Neural progenitor cell (in vitro differentiated cells): ENCODE data around the gene FAM43A. TPM values are rescaled to one million over a fixed set of nuclear protein-coding genes. Genes with fewer than 3 reads are reported as not detected.

Experiments
- DNase-seq: peaks from one replicate; pipeline ENCODE4 v3.0.0-alpha.2; 2016; ENCODE audit warnings: low spot score
- H2AFZ ChIP-seq: fragments of 200-600 bp; sonication (generic); replicated peaks from 2 replicates; pipeline ENCODE4 v1.6.1; 2016; ENCODE audit warnings: antibody characterized with exemption
- H3F3A ChIP-seq: fragments of 200-600 bp; sonication (generic); 2 replicates; pipeline ENCODE4 v1.6.1; 2016; ENCODE audit warnings: antibody characterized with exemption, low read depth
- H3K27ac ChIP-seq: fragments of 200-600 bp; sonication (generic); 2 replicates; pipeline ENCODE4 v1.5.1; 2016; ENCODE audit warnings: mild to moderate bottlenecking
- H3K27me3 ChIP-seq: fragments of 200-600 bp; sonication (generic); 2 replicates; pipeline ENCODE4 v1.6.1; 2016; ENCODE audit warnings: mild to moderate bottlenecking, moderate library complexity
- H3K36me3 ChIP-seq: fragments of 200-600 bp; sonication (generic); 2 replicates; pipeline ENCODE4 v1.5.1; 2016
- H3K4me1 ChIP-seq: fragments of 200-600 bp; sonication (generic); 2 replicates; pipeline ENCODE4 v1.6.1; 2016; ENCODE audit warnings: mixed run types
- H3K4me2 ChIP-seq: fragments of 200-600 bp; sonication (generic); 2 replicates; pipeline ENCODE4 v1.6.1; 2016
- H3K4me3 ChIP-seq: fragments of 200-600 bp; sonication (generic); 2 replicates; pipeline ENCODE4 v1.5.1; 2016
- H3K79me2 ChIP-seq: fragments of 200-600 bp; sonication (generic); 2 replicates; pipeline ENCODE4 v1.6.1; 2016; ENCODE audit warnings: low read depth
- H3K9ac ChIP-seq: fragments of 200-600 bp; sonication (generic); 2 replicates; pipeline ENCODE4 v1.6.1; 2016
- H3K9me3 ChIP-seq: fragments of 200-600 bp; sonication (generic); 2 replicates; pipeline ENCODE4 v1.5.1; 2016; ENCODE audit warnings: low read depth
- H4K20me1 ChIP-seq: fragments of 200-600 bp; sonication (generic); 2 replicates; pipeline ENCODE4 v1.6.1; 2016; ENCODE audit warnings: low read depth
- H3K27ac Mint-ChIP-seq: 3 replicates; pipeline ENCODE4 v1.8.0; 2021; ENCODE audit warnings: mixed read lengths
- H3K27me3 Mint-ChIP-seq: 2 replicates; pipeline ENCODE4 v1.8.0; 2022; ENCODE audit warnings: low read depth, mild to moderate bottlenecking, inconsistent platforms, moderate library complexity, mixed read lengths; ENCODE audit not compliant: insufficient read depth
- H3K36me3 Mint-ChIP-seq: 3 replicates; pipeline ENCODE4 v1.8.0; 2021; ENCODE audit warnings: mixed read lengths
- H3K4me1 Mint-ChIP-seq: 3 replicates; pipeline ENCODE4 v1.8.0; 2021; ENCODE audit warnings: mixed read lengths
- H3K4me3 Mint-ChIP-seq: 3 replicates; pipeline ENCODE4 v1.8.0; 2021; ENCODE audit warnings: mild to moderate bottlenecking, moderate library complexity, mixed read lengths
- H3K9me3 Mint-ChIP-seq: 3 replicates; pipeline ENCODE4 v1.8.0; 2020; ENCODE audit warnings: mixed read lengths
- CTCF ChIP-seq: fragments of 200-600 bp; sonication (generic); IDR thresholded peaks from 2 replicates; pipeline ENCODE4 v1.5.1; 2017; ENCODE audit warnings: antibody characterized with exemption, mild to moderate bottlenecking
- EZH2 ChIP-seq: fragments of 200-600 bp; sonication (generic); IDR thresholded peaks from 2 replicates; pipeline ENCODE4 v1.6.1; 2017; ENCODE audit warnings: antibody characterized with exemption, mild to moderate bottlenecking, moderate library complexity
- EZH2phosphoT487 ChIP-seq: fragments of 200-600 bp; sonication (generic); IDR thresholded peaks from 2 replicates; pipeline ENCODE4 v1.6.1; 2017; ENCODE audit warnings: antibody characterized with exemption
- total RNA-seq: library from RNA; depleted of rRNA; stranded (reverse); fragments of >200 nt; gene quantifications from 2 replicates; pipeline ENCODE4 v1.2.3, GENCODE V29; 2015; ENCODE audit warnings: low replicate concordance

FAM43A gene
- total RNA-seq, 1 donor from 2014 or later: 0.80 TPM

DNA sequence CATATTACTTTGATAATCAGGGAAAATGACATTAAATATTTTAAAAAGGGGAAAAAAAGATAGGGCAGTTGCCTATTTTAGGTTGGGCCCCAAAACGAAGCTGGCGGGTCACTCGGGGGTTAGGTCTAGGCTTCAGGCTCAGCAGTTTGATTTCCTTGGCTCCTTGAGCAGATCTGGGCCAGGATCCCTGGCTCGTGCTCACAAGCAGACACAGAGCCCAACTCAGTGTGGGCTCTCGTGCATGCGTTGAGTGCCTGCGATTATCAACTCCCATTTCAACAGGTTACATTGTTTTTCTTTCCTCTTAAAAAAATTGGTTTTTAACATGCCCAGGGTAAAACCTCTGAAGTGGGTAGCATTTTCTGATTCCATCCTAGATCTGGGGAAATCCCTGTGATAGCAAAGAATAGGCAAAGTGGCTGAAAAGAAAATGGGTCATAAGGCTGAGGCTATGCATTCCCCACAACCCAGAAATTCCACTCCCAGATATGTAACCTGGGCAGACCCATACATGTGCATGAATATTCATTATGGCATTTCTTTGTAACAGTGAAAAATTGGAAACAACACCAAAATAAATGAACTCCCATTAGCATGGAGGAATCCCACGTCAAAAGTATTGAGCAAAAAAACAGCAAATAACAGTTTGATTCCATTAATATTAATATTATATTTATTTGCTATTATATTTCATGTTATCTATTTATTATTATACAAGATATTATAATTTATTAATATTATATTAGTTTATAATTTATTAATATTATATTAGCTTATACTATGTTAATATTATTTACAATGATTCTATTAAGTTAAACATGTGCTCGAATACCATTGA, 27.8 kb downstream of the FAM43A start:
- Histone ChIP-seq H3K4me1 (no peaks in the 10 kb centered on the region), H3K79me2 (no peaks in the 10 kb centered on the region), H2AFZ (no peak overlapping the region), H4K20me1 (no peaks in the 10 kb centered on the region), H3K4me3 (no peak overlapping the region), H3K27me3 (no peaks in the 10 kb centered on the region), H3K4me2 (no peak overlapping the region), H3K36me3 (no peaks in the 10 kb centered on the region), H3F3A (no peaks in the 10 kb centered on the region), H3K9ac (no peak overlapping the region), H3K9me3 (no peaks in the 10 kb centered on the region), H3K27ac (no peak overlapping the region)
- no peak overlapping the region for H3K27ac Mint-ChIP-seq
- H3K9me3 Mint-ChIP-seq: no peaks in the 10 kb centered on the region
- no peak overlapping the region for H3K4me3 Mint-ChIP-seq
- TF ChIP-seq EZH2phosphoT487 (no peak), EZH2 (no peak), CTCF (no peak)
- H3K36me3 Mint-ChIP-seq: no peaks in the 10 kb centered on the region
- DNase-seq: no peak
- H3K4me1 Mint-ChIP-seq: peaks cover 4% of the 10 kb centered on the region
- H3K27me3 Mint-ChIP-seq: peaks cover 8% of the 10 kb centered on the region

DNA sequence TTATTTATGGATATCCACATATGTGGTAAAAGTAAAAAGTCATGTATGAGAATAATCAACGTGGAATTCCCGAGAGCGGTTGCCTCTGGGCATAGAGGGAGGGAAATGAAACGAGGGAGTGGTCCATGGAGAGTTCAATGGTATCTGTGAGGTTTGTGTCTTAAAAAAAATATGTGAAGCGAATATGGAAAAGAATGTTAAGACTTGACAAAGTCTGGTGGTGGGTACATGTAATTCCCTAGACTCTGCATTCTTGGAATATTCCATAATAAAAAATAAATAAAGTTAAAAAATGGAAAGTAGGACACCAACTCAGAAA, 28.4 kb downstream of the FAM43A start:
- H3K4me1 Mint-ChIP-seq: peaks cover 4% of the 10 kb centered on the region
- H3K36me3 Mint-ChIP-seq: no peaks in the 10 kb centered on the region
- Histone ChIP-seq H3K4me2 (no peak overlapping the region), H3K27ac (no peak overlapping the region), H3K9ac (no peak overlapping the region), H3K27me3 (no peaks in the 10 kb centered on the region), H3K79me2 (no peaks in the 10 kb centered on the region), H4K20me1 (no peaks in the 10 kb centered on the region), H3F3A (no peaks in the 10 kb centered on the region), H3K4me3 (no peak overlapping the region), H2AFZ (no peak overlapping the region), H3K36me3 (no peaks in the 10 kb centered on the region), H3K4me1 (peaks cover 3% of the 10 kb centered on the region), H3K9me3 (no peaks in the 10 kb centered on the region)
- H3K27me3 Mint-ChIP-seq: peaks cover 8% of the 10 kb centered on the region
- H3K9me3 Mint-ChIP-seq: no peaks in the 10 kb centered on the region
- DNase-seq: no peak
- no peak overlapping the region for H3K27ac Mint-ChIP-seq
- no peak for TF ChIP-seq EZH2phosphoT487
- TF ChIP-seq CTCF: no peak
- no peak for TF ChIP-seq EZH2
- no peak overlapping the region for H3K4me3 Mint-ChIP-seq

- H3K36me3 ChIP-seq: no peaks in the 10 kb centered on the region
- Mint-ChIP-seq H3K27me3 (peaks cover 8% of the 10 kb centered on the region), H3K4me1 (peaks cover 4% of the 10 kb centered on the region), H3K4me3 (no peak overlapping the region), H3K27ac (no peak overlapping the region), H3K9me3 (no peaks in the 10 kb centered on the region), H3K36me3 (no peaks in the 10 kb centered on the region)
- no peak overlapping the region for H3K4me2 ChIP-seq
- no peak for DNase-seq
- H3K27ac ChIP-seq: no peak overlapping the region
- H3K4me3 ChIP-seq: no peak overlapping the region
- H3K4me1 ChIP-seq: peaks cover 3% of the 10 kb centered on the region
- H3K9me3 ChIP-seq: no peaks in the 10 kb centered on the region
- no peaks in the 10 kb centered on the region for H3K79me2 ChIP-seq
- no peaks in the 10 kb centered on the region for H4K20me1 ChIP-seq
- H2AFZ ChIP-seq: no peak overlapping the region
- no peak overlapping the region for H3K9ac ChIP-seq
- no peaks in the 10 kb centered on the region for H3F3A ChIP-seq
- TF ChIP-seq CTCF (no peak), EZH2 (no peak), EZH2phosphoT487 (no peak)
- H3K27me3 ChIP-seq: no peaks in the 10 kb centered on the region
Observed at GRCh38 chr3:194714564-194714963, 28.9 kb downstream of the FAM43A start.
